Fibroblast of lung (primary cell): Measurements from ENCODE around the gene CHIT1. TPM values are rescaled to one million over a fixed set of nuclear protein-coding genes. Genes with fewer than 3 reads are reported as not detected.

Experiments used
- DNase-seq, 2 donors: peaks; one replicate each; pipeline versions ENCODE4 v3.0.0 to v3.0.0-alpha.2; 2010; ENCODE audit warnings: low read depth in 2 of 2
- H2AFZ ChIP-seq: 2 replicates; pipeline ENCODE4 v1.5.1; 2012; ENCODE audit warnings: low read length, control low read depth, inconsistent platforms
- H3K27ac ChIP-seq: 2 replicates; pipeline ENCODE4 v1.5.1; 2011; ENCODE audit warnings: low read length, control low read depth; ENCODE audit not compliant: insufficient read depth
- H3K27me3 ChIP-seq: 2 replicates; pipeline ENCODE4 v1.5.1; 2011; ENCODE audit warnings: mild to moderate bottlenecking, low read length; ENCODE audit not compliant: control insufficient read depth, insufficient read depth
- H3K36me3 ChIP-seq: 2 replicates; pipeline ENCODE4 v1.5.1; 2011; ENCODE audit warnings: low read length; ENCODE audit not compliant: control insufficient read depth, insufficient read depth
- H3K4me1 ChIP-seq: 2 replicates; pipeline ENCODE4 v1.5.1; 2011; ENCODE audit warnings: low read length; ENCODE audit not compliant: control insufficient read depth, insufficient read depth; ENCODE audit errors: extremely low read depth
- H3K4me2 ChIP-seq: 2 replicates; pipeline ENCODE4 v1.5.1; 2011; ENCODE audit warnings: low read length, control low read depth; ENCODE audit not compliant: insufficient read depth; ENCODE audit errors: extremely low read depth
- H3K4me3 ChIP-seq, 4 experiments: fragments of 200-600 bp in 1 of 4; sonication (generic) in 1 of 4; replicated peaks in 1 of 4; 2 replicates each; pipeline ENCODE4 v1.5.1; 2011 to 2016; ENCODE audit warnings: low read length in 4 of 4, low read depth in 3 of 4, mild to moderate bottlenecking in 3 of 4, control low read depth in 2 of 4, inconsistent platforms in 1 of 4, mixed read lengths in 1 of 4; ENCODE audit not compliant: insufficient read depth in 1 of 4; ENCODE audit errors: control extremely low read depth in 1 of 4
- H3K79me2 ChIP-seq: 2 replicates; pipeline ENCODE4 v1.5.1; 2012; ENCODE audit warnings: mild to moderate bottlenecking, low read length, inconsistent platforms; ENCODE audit not compliant: control insufficient read depth, insufficient read depth
- H3K9ac ChIP-seq: 2 replicates; pipeline ENCODE4 v1.5.1; 2011; ENCODE audit warnings: mild to moderate bottlenecking, low read length, control low read depth; ENCODE audit not compliant: insufficient read depth
- H3K9me3 ChIP-seq: 2 replicates; pipeline ENCODE4 v1.5.1; 2012; ENCODE audit warnings: low read depth, low read length; ENCODE audit not compliant: control insufficient read depth, insufficient read depth
- H4K20me1 ChIP-seq: 2 replicates; pipeline ENCODE4 v1.5.1; 2011; ENCODE audit warnings: low read length; ENCODE audit not compliant: control insufficient read depth, insufficient read depth; ENCODE audit errors: extremely low read depth
- EZH2 ChIP-seq: IDR thresholded peaks from 2 replicates; pipeline ENCODE4 v1.5.1; 2012; ENCODE audit warnings: low read length, control low read depth, mild to moderate bottlenecking; ENCODE audit errors: missing control alignments
- polyA plus RNA-seq, 2 donors: library from polyadenylated mRNA; depleted of rRNA in 1 of 2; stranded (reverse) in 1 of 2; unstranded in 1 of 2; fragments of >200 nt; gene quantifications; 2 replicates each; pipeline ENCODE4 v1.2.1, GENCODE V29; 2011 to 2012; ENCODE audit warnings: missing spikeins in 1 of 2
- total RNA-seq: library from RNA; depleted of rRNA; stranded (reverse); fragments of >200 nt; gene quantifications from 2 replicates; pipeline ENCODE4 v1.2.1, GENCODE V29; 2014
- TF ChIP-seq, protein P1 (sequence below), 2 donors: IDR thresholded peaks in 1 of 2; conservative IDR thresholded peaks in 1 of 2; 1 replicate in 1 of 2; 2 replicates in 1 of 2; pipeline ENCODE4 v1.5.1; 2011 to 2012; ENCODE audit warnings: low read length in 2 of 2, control low read depth in 1 of 2, inconsistent platforms in 1 of 2, low read depth in 1 of 2, mild to moderate bottlenecking in 1 of 2

Gene CHIT1
- total and polyA plus RNA-seq, 2 donors (not counting 1 experiment from before 2014, with no cell fraction given), result not detected

GRCh38 chr1:203178821-203179666 is 50.4 kb downstream of the CHIT1 start:
- Histone ChIP-seq H3K9ac (no peak overlapping the region), H3K4me2 (no peak overlapping the region), H3K79me2 (no peaks in the 10 kb centered on the region), H3K4me3 (no peak overlapping the region), H4K20me1 (no peaks in the 10 kb centered on the region), H3K27ac (no peak overlapping the region), H3K9me3 (no peaks in the 10 kb centered on the region), H2AFZ (no peak overlapping the region), H3K4me1 (peaks cover 25% of the 10 kb centered on the region), H3K36me3 (no peaks in the 10 kb centered on the region), H3K27me3 (no peaks in the 10 kb centered on the region)
- TF ChIP-seq, protein P1, sequence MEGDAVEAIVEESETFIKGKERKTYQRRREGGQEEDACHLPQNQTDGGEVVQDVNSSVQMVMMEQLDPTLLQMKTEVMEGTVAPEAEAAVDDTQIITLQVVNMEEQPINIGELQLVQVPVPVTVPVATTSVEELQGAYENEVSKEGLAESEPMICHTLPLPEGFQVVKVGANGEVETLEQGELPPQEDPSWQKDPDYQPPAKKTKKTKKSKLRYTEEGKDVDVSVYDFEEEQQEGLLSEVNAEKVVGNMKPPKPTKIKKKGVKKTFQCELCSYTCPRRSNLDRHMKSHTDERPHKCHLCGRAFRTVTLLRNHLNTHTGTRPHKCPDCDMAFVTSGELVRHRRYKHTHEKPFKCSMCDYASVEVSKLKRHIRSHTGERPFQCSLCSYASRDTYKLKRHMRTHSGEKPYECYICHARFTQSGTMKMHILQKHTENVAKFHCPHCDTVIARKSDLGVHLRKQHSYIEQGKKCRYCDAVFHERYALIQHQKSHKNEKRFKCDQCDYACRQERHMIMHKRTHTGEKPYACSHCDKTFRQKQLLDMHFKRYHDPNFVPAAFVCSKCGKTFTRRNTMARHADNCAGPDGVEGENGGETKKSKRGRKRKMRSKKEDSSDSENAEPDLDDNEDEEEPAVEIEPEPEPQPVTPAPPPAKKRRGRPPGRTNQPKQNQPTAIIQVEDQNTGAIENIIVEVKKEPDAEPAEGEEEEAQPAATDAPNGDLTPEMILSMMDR (conservative IDR thresholded peaks at IDR 0.05 in 1 of 2, IDR thresholded peaks at IDR 0.05 in 1 of 2; ENCODE audit: low read depth in 1 of 2, low read length in 2 of 2), result no peak
- TF ChIP-seq EZH2, result no peak
- no peak for DNase-seq

GRCh38 chr1:203178083-203178482 is 51.4 kb downstream of the CHIT1 start:
- H3K9ac ChIP-seq, result no peak overlapping the region
- H3K36me3 ChIP-seq, result no peaks in the 10 kb centered on the region
- no peak overlapping the region for H3K4me2 ChIP-seq
- no peaks in the 10 kb centered on the region for H4K20me1 ChIP-seq
- TF ChIP-seq, protein P1 (conservative IDR thresholded peaks at IDR 0.05 in 1 of 2, IDR thresholded peaks at IDR 0.05 in 1 of 2; ENCODE audit: low read depth in 1 of 2, low read length in 2 of 2), result no peak
- TF ChIP-seq EZH2, result no peak
- peaks cover 25% of the 10 kb centered on the region for H3K4me1 ChIP-seq
- H3K79me2 ChIP-seq, result no peaks in the 10 kb centered on the region
- no peaks in the 10 kb centered on the region for H3K9me3 ChIP-seq
- H2AFZ ChIP-seq, result no peak overlapping the region
- H3K27ac ChIP-seq, result peak overlapping the region; percentile 33
- peak in 1 of 2 donors; percentile 38 for DNase-seq
- H3K4me3 ChIP-seq, result no peak overlapping the region
- H3K27me3 ChIP-seq, result no peaks in the 10 kb centered on the region

DNA sequence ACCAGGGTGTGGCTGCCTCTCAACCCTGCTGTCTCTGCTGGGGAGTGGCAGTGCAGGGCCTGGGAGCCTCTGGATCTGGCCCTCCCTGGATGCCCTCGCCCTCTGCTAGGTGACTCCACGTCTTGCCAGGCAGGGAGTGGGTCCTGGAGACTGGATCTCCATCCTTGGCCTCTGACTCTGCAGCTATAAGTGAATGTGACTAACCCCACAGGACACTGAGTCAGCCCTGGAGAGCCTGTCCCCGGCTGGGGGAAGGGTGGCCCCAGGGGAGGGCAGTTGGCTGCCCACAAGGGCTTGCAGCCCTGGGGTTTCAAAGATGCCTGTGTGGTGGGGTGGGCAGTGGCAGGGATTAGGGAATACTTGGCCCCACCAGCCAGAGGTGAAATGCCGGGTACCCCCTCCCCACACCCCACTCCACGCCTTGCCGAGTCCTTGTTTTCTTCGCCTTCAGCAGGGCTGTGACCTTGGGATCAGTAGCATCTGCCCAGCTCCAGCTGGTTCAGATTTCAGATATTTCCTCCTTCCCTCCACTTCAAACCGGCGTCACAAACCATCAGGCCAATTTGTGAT is 51.9 kb downstream of the CHIT1 start:
- no peak overlapping the region for H3K4me2 ChIP-seq
- TF ChIP-seq, protein P1 (conservative IDR thresholded peaks at IDR 0.05 in 1 of 2, IDR thresholded peaks at IDR 0.05 in 1 of 2; ENCODE audit: low read depth in 1 of 2, low read length in 2 of 2), result no peak
- TF ChIP-seq EZH2, result no peak
- no peaks in the 10 kb centered on the region for H3K27me3 ChIP-seq
- H3K27ac ChIP-seq, result peak overlapping the region; percentile 33
- DNase-seq, result peak in 1 of 2 donors; percentile 47
- H2AFZ ChIP-seq, result no peak overlapping the region
- H3K4me1 ChIP-seq, result peaks cover 25% of the 10 kb centered on the region
- no peak overlapping the region for H3K4me3 ChIP-seq
- H4K20me1 ChIP-seq, result no peaks in the 10 kb centered on the region
- no peaks in the 10 kb centered on the region for H3K79me2 ChIP-seq
- H3K36me3 ChIP-seq, result no peaks in the 10 kb centered on the region
- H3K9me3 ChIP-seq, result no peaks in the 10 kb centered on the region
- H3K9ac ChIP-seq, result no peak overlapping the region
